Measurements from ENCODE around the gene MSI2. TPM values are rescaled to one million over a fixed set of nuclear protein-coding genes. Genes with fewer than 3 reads are reported as not detected.

MSI2 gene
- total and polyA plus RNA-seq, 2 experiments from 2014 or later: 18.9 to 41.8 TPM

- Mint-ChIP-seq H3K4me1 (no peaks in the 10 kb centered on the region), H3K36me3 (ENCODE audit: low read depth) (no peaks in the 10 kb centered on the region), H3K27me3 (ENCODE audit: insufficient read depth, low read depth, poor library complexity) (peaks cover 19% of the 10 kb centered on the region), H3K27ac (no peak overlapping the region), H3K4me3 (no peak overlapping the region), H3K9me3 (no peaks in the 10 kb centered on the region)
- H3K4me2 ChIP-seq: no peak overlapping the region
- no peaks in the 10 kb centered on the region for H3K27me3 ChIP-seq (ENCODE audit: insufficient read depth)
- no peaks in the 10 kb centered on the region for H3K4me1 ChIP-seq (ENCODE audit: insufficient read depth)
- DNase-seq (ENCODE audit: low spot score) (no peak), ATAC-seq (no peak)
- H3F3A ChIP-seq (replicated peaks; ENCODE audit: low read depth): no peaks in the 10 kb centered on the region
- H2AFZ ChIP-seq: no peak overlapping the region
- no peaks in the 10 kb centered on the region for H3K9me2 ChIP-seq (ENCODE audit: insufficient read depth)
- no peaks in the 10 kb centered on the region for H4K20me1 ChIP-seq (replicated peaks; ENCODE audit: insufficient read depth)
- H3K27ac ChIP-seq (ENCODE audit: low read depth): no peak overlapping the region
- H3K4me3 ChIP-seq: no peak overlapping the region
- no peaks in the 10 kb centered on the region for H3K79me2 ChIP-seq (replicated peaks; ENCODE audit: insufficient read depth)
- TF ChIP-seq EZH2 (IDR thresholded peaks at IDR 0.05; ENCODE audit: low read depth, unreplicated experiment): no peak
- TF ChIP-seq NANOG (IDR thresholded peaks at IDR 0.05; ENCODE audit: borderline replicate concordance): no peak
- TF ChIP-seq EZH2phosphoT487 (IDR thresholded peaks at IDR 0.05; ENCODE audit: unreplicated experiment): no peak
- no peak for TF ChIP-seq CREB1 (CRISPR knock-in tag; IDR thresholded peaks at IDR 0.05; ENCODE audit: low read depth)
- TF ChIP-seq ZNF114 (CRISPR knock-in tag; IDR thresholded peaks at IDR 0.05): no peak
- no peak for TF ChIP-seq ETS1 (IDR thresholded peaks at IDR 0.05)
- no peak for TF ChIP-seq CTCF (conservative IDR thresholded peaks at IDR 0.05; ENCODE audit: low read depth in 2 of 2)
- TF ChIP-seq ZNF462 (CRISPR knock-in tag; IDR thresholded peaks at IDR 0.05): no peak
- TF ChIP-seq REST (IDR thresholded peaks at IDR 0.05; ENCODE audit: unreplicated experiment): no peak
- TF ChIP-seq POLR2AphosphoS5 (IDR thresholded peaks at IDR 0.05; ENCODE audit: low read depth): no peak
- TF ChIP-seq JUNB (IDR thresholded peaks at IDR 0.05; ENCODE audit: unreplicated experiment): no peak
- no peak for TF ChIP-seq ZNF331 (CRISPR knock-in tag; IDR thresholded peaks at IDR 0.05; ENCODE audit: low read depth)
- no peak for TF ChIP-seq STAT1 (IDR thresholded peaks at IDR 0.05; ENCODE audit: unreplicated experiment)
- H3K36me3 ChIP-seq (ENCODE audit: insufficient read depth): no peaks in the 10 kb centered on the region
Measured at GRCh38 chr17:57722704-57723043, 466.4 kb downstream of the MSI2 start.

All from GM23338 (cell line).